22Rv1 (cell line): ENCODE results near the gene SDHC.

Experiments
- CTCF ChIP-seq: fragments of 450-650 bp; IDR thresholded peaks from 2 replicates; pipeline ENCODE4 v1.5.1; 2017; ENCODE audit warnings: mild to moderate bottlenecking
- ZFX ChIP-seq: fragments of 450-650 bp; IDR thresholded peaks from 2 replicates; pipeline ENCODE4 v1.6.1; 2017; ENCODE audit warnings: antibody characterized with exemption, borderline replicate concordance

DNA sequence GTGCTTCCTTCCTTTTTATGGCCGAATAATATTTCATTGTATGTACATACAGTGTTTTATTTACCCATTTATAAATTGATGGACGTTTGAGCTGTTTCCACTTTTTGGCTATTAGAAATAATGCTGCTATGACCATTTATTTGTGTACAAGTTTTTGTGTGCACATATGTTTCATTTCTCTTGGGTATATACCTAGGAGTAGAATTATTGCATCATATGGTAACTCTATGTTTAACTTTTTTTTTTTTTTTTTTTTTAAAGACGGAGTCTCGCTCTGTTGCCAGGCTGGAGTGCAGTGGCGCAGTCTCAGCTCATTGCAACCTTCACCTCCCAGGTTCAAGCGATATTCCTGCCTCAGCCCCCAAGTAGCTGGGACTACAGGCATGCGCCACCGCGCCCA, 19.0 kb downstream of the SDHC start:
- no peak for TF ChIP-seq ZFX
- no peak for TF ChIP-seq CTCF
